Transverse colon (tissue), 4 donors: ENCODE measurements around the gene SIX1. TPM values are rescaled to one million over a fixed set of nuclear protein-coding genes. Genes with fewer than 3 reads are reported as not detected.

Source experiments
- DNase-seq: peaks from one replicate; pipeline ENCODE4 v3.0.0-alpha.2; 2019
- H3K27ac ChIP-seq, 4 donors: fragments of 200-600 bp; sonication (generic); 2 replicates each; pipeline ENCODE4 v1.5.1; 2016 to 2018; ENCODE audit warnings: inconsistent platforms in 4 of 4
- H3K27me3 ChIP-seq: fragments of 200-600 bp; sonication (generic); 2 replicates; pipeline ENCODE4 v1.5.1; 2017; ENCODE audit warnings: inconsistent platforms
- H3K36me3 ChIP-seq, 4 donors: fragments of 200-600 bp; sonication (generic); 2 replicates each; pipeline ENCODE4 v1.5.1; 2017 to 2019; ENCODE audit warnings: inconsistent platforms in 4 of 4
- H3K4me1 ChIP-seq, 4 donors: fragments of 200-600 bp; sonication (generic); 2 replicates each; pipeline ENCODE4 v1.5.1; 2017 to 2020; ENCODE audit warnings: inconsistent platforms in 4 of 4
- H3K4me3 ChIP-seq, 4 donors: fragments of 200-600 bp; sonication (generic); 1 replicate in 1 of 4; 2 replicates in 3 of 4; pipeline versions ENCODE4 v1.5.1 to v1.6.1; 2017 to 2019; ENCODE audit warnings: inconsistent platforms in 4 of 4
- H3K9me3 ChIP-seq, 2 donors: fragments of 200-600 bp; sonication (generic); 2 replicates each; pipeline ENCODE4 v1.5.1; 2017 to 2019; ENCODE audit warnings: inconsistent platforms in 2 of 2
- CTCF ChIP-seq, 5 experiments: fragments of 200-600 bp in 3 of 5; fragments of 450-650 bp in 2 of 5; sonication (generic) in 3 of 5; IDR thresholded peaks; 1 replicate in 2 of 5; 2 replicates in 3 of 5; pipeline ENCODE4 v1.5.1; 2016 to 2017; ENCODE audit warnings: antibody characterized with exemption in 5 of 5, inconsistent platforms in 3 of 5, mild to moderate bottlenecking in 2 of 5, moderate library complexity in 1 of 5
- EP300 ChIP-seq: sonication (generic); formaldehyde crosslinking; IDR thresholded peaks from one replicate; pipeline ENCODE4 v1.6.1; 2017; ENCODE audit warnings: antibody characterized with exemption, low read depth
- POLR2A ChIP-seq: fragments of 450-650 bp; IDR thresholded peaks from one replicate; pipeline ENCODE4 v1.6.1; 2016; ENCODE audit warnings: antibody characterized with exemption, mild to moderate bottlenecking, moderate library complexity
- POLR2AphosphoS5 ChIP-seq, 3 donors: sonication (generic); formaldehyde crosslinking; IDR thresholded peaks; one replicate each; pipeline ENCODE4 v1.6.1; 2016; ENCODE audit warnings: antibody characterized with exemption in 3 of 3
- WGBS, 2 donors: methylation state at CpG; one replicate each; pipeline ENCODE4 v1.1.5; 2018; ENCODE audit warnings: low coverage in 1 of 2; 5-methylcytosine and 5-hydroxymethylcytosine counted together
- in situ Hi-C, 4 donors: fragments of 200-750 bp; cut with MboI; loops; one replicate each; pipeline versions ENCODE4 v1.15.0 to v1.15.1; 2017; ENCODE audit warnings: low sequenced_read_pairs in 3 of 4, low pct_ligation_motif_present in 1 of 4, low pct_unique_long_range_greater_than_20kb in 1 of 4
- intact Hi-C: fragments of 100-400 bp; cut with DNase I; formaldehyde crosslinking; loops from one replicate; pipeline ENCODE4 v1.15.1; 2023; ENCODE audit warnings: low total_unique reads
- total RNA-seq, 4 donors: library from RNA; depleted of rRNA; stranded (reverse); fragments of >200 nt; gene quantifications; one replicate each; pipeline ENCODE4 v1.1.0, GENCODE V29; 2016

The SIX1 gene
- total RNA-seq: under 1 TPM in 1 of 4 donors, not detected in 3; 0.14 TPM

- Histone ChIP-seq H3K4me1 (peaks cover 19 to 45% (median 28%) of the 10 kb centered on the region in 4 donors), H3K9me3 (no peaks in the 10 kb centered on the region), H3K36me3 (no peaks in the 10 kb centered on the region), H3K27me3 (peaks cover 100% of the 10 kb centered on the region), H3K27ac (no peak within 1 kb of the TSS), H3K4me3 (peak within 1 kb of the TSS; percentile 6 to 52 (median 30))
- intact Hi-C loops: no loop called here
- no peak for TF ChIP-seq EP300
- no peak for TF ChIP-seq CTCF (IDR thresholded peaks at IDR 0.05)
- TF ChIP-seq POLR2A: no peak
- TF ChIP-seq POLR2AphosphoS5 (IDR thresholded peaks at IDR 0.05): no peak
- DNase-seq: peak; percentile 48
- in situ Hi-C loops: no loop called here
- 2 to 7% methylated on average over 9 to 49 of the region's 79 CpGs for WGBS, 2 donors
Measured at GRCh38 chr14:60648934-60649874, at the start of gene SIX1. Gene SIX1, minus strand, starts transcription at chr14:60649477. Its CDS starts 288 bp downstream, at chr14:60649189.

DNA sequence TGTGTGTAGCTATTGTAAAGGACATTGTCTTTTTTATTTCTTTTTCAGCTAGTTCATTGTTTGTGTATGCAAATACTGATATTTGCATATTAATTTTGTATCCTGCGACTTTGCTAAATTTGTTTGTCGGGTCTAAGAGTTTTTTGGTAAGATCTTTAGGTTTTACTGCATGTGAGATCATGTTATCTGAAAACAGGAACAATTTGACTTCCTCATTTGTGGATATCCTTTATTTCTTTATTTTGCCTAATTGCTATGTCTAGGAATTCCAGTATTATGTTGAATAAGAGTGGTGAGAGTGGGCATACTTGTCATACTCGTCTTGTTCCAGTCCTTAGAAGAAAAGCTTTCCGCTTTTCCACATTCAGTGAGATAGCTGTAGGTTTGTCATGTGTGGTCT lies 46.0 kb upstream of the SIX1 start:
- intact Hi-C loops (no loop called here), in situ Hi-C loops (no loop called here)
- DNase-seq: no peak
- TF ChIP-seq EP300: no peak
- no peak for TF ChIP-seq CTCF (IDR thresholded peaks at IDR 0.05)
- TF ChIP-seq POLR2A: no peak
- TF ChIP-seq POLR2AphosphoS5 (IDR thresholded peaks at IDR 0.05): no peak
- WGBS, 2 donors: 71 to 74% methylated on average over 4 of the region's 4 CpGs
- peaks cover 2 to 6% of the 10 kb centered on the region in 2 donors for H3K9me3 ChIP-seq
- H3K4me3 ChIP-seq: no peak overlapping the region
- no peaks in the 10 kb centered on the region for H3K27me3 ChIP-seq
- H3K4me1 ChIP-seq: no peaks in the 10 kb centered on the region
- no peaks in the 10 kb centered on the region for H3K36me3 ChIP-seq
- no peak overlapping the region for H3K27ac ChIP-seq

DNA sequence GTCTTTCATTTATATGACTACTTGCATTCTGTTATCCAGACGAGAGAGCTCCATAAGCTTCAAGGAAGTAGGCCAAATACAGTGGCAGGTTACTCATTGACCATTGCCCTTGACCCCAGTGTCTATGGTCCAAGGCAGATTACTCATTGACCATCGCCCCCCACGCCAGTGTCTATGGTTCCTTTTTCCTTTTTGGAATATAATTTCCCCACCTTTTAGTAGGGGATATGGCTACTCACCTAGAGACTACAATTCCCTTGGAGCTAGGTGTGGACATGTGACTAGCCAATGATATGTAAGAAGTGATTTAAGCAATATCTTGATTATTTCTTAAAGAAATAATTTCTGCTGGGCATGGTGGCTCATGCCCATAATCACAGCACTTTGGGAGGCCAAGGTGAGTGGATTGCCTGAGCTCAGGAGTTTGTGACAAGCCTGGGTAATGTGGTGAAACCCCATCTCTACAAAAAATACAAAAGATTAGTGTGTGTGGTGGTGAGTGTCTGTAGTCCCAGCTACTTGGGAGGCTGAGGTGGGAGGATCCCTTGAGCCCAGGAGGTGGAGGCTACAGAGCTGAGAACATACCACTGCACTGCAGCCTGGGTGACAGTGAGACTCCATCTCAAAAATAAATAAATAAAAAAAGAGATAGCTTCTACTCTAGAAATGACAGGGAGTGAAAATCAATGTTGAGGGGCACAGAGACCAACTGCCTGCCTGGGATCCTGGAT lies 42.3 kb upstream of the SIX1 start:
- WGBS, 2 donors: 20 to 79% methylated on average over 1 to 3 of the region's 3 CpGs
- no peaks in the 10 kb centered on the region for H3K4me1 ChIP-seq
- DNase-seq: no peak
- H3K36me3 ChIP-seq: no peaks in the 10 kb centered on the region
- H3K9me3 ChIP-seq: no peaks in the 10 kb centered on the region
- intact Hi-C loops: no loop called here
- no peak overlapping the region for H3K27ac ChIP-seq
- H3K4me3 ChIP-seq: no peak overlapping the region
- in situ Hi-C loops: no loop called here
- no peaks in the 10 kb centered on the region for H3K27me3 ChIP-seq
- TF ChIP-seq CTCF (IDR thresholded peaks at IDR 0.05) (no peak), POLR2AphosphoS5 (IDR thresholded peaks at IDR 0.05) (no peak), EP300 (no peak), POLR2A (no peak)

DNA sequence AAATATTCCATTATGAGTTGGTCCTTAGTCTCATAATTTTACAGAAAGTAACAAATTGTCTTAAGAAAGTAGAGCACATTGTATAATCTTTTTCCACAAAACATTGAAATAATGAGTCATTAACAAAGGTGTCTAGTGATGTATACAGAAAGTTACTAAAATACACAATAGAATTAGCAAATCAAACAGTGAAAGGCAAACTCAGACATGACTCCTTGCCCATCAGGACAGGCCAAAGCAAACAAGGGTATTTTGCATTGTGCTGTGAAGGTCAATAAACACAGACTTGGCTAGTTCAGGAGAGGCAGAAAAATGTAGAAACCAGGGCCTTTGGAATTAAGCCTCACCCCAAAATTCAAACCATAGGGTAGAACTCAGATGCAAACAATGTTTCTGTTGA lies 37.6 kb upstream of the SIX1 start:
- Histone ChIP-seq H3K36me3 (no peaks in the 10 kb centered on the region), H3K4me3 (no peak overlapping the region), H3K27me3 (no peaks in the 10 kb centered on the region), H3K4me1 (no peaks in the 10 kb centered on the region), H3K9me3 (no peaks in the 10 kb centered on the region), H3K27ac (no peak overlapping the region)
- in situ Hi-C loops: no loop called here
- intact Hi-C loops: no loop called here
- DNase-seq: no peak
- TF ChIP-seq POLR2A (no peak), POLR2AphosphoS5 (IDR thresholded peaks at IDR 0.05) (no peak), EP300 (no peak), CTCF (IDR thresholded peaks at IDR 0.05) (no peak)
